Measurements from ENCODE around the gene TRIM7.

GRCh38 chr5:181194489-181195248, 10.3 kb downstream of the TRIM7 start:
- TF ChIP-seq CTCF (IDR thresholded peaks at IDR 0.05) (no peak), POLR2AphosphoS5 (IDR thresholded peaks at IDR 0.05; ENCODE audit: low read depth, low read length) (no peak), TCF7L2 (IDR thresholded peaks at IDR 0.05; ENCODE audit: low read depth, low read length) (no peak), REST (IDR thresholded peaks at IDR 0.05; ENCODE audit: insufficient read depth in 1 of 2, low read depth in 2 of 2, low read length in 1 of 2) (no peak), SIN3A (IDR thresholded peaks at IDR 0.05; ENCODE audit: borderline replicate concordance, insufficient read depth, low read depth, low read length) (no peak)
